ENCODE data around the gene MKRN1.
"Not testable (repeated sequence)": the region's sequence is repeated elsewhere in the genome, so short reads cannot be mapped to it uniquely, and the experiment has no call there.

MKRN1 gene

DNA sequence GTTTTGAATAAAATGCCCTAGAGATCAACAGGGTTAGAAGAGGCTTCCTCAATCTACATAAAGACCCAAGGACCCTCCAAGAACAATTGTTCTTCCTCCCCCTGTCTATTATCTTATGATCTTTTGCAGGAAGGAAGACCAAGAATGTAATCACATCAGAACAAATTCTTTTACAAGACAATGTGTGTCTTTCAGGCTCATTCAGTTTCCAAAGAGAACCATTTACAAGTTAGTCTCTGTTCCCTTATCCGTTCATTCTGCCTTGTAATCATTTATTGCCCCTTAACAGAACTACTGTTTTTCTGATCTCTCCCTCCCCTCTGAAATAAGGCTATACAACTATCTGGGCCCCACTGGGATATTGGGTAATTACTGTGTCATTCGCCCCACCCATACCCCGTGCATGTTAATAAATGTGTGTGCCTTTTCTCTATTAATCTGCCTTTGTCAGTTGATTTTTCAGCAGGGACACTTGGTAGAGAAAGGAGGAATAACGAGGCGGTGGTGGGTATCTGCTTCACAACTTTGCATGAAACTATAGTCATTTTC lies 5.7 kb upstream of the MKRN1 start:
- no peak for DNase-seq

DNA sequence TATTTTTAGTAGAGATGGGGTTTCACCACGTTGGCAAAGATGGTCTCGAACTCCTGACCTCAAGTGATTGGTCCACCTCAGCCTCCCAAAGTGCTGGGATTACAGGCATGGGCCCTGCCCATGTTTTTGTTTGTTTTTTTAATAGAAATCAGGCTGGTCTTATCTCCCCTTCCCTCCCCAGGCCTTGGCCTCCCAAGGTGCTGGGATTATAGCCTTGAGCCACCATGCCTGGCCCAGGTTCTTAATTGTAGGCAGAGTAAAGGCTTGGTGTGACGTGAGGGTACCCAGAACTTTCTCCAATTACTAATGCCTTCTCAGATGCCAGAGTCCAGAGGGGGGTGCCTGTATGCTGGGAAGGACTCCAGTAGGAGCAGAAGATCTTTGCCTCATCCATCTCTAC lies 5.2 kb upstream of the MKRN1 start:
- DNase-seq, result no peak

DNA sequence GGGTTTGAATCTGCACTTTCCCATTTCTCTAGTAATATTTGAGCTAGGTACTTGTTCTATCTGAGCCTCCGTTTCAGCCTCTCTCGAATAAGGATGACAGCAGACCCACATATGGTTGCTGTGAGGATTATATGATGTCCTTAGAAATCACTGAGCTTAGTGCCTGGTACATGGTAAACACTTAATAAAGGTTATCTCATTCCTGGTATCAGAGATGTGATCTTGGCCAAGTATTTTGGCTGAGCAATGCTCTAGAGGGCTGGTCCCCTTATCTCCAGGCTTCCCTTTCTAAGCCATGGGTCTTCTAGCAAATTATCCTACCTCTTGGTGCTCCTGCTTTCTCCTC lies 407 bp upstream of the MKRN1 start:
- DNase-seq, result no peak

DNA sequence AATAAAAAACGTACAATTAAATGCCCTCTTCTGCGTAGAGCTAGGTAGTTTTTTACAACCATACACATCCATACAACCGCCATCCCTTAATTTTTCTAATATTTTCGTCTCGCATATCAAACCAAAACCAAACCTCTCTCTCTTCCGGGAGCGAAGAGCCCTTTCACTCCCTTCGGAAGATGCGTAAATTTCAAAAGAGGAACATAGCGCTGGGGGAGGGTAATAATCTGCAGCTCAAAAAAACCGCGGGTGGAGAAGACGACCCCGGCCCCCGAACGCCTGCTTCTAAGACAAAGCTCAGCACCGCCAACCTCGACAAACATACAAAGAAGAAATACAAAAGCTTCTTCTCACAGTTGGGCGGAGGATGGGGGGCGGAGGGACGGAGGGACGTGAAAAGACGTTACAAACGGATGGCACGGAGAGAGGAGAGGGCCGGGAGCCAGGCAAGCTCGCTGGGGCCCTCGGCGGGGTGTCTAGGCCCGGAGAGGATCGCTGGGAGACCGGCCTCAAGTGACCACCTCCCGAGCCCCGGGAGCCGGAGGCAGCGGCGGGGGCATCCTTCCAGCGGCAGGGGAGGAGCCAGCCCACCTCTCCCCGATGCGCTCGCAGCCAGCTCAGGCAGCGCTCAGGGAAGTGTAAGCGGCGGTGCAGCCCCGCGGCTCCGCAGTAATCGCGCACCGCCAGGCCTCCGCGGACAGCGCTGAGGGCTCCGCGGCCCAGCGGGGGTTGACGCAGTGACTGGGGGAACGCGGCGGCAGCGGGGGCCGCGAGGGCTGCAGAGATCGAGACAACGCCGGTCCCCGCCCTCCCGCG lies 851 bp downstream of the MKRN1 start:
- peak; percentile 40 for DNase-seq

DNA sequence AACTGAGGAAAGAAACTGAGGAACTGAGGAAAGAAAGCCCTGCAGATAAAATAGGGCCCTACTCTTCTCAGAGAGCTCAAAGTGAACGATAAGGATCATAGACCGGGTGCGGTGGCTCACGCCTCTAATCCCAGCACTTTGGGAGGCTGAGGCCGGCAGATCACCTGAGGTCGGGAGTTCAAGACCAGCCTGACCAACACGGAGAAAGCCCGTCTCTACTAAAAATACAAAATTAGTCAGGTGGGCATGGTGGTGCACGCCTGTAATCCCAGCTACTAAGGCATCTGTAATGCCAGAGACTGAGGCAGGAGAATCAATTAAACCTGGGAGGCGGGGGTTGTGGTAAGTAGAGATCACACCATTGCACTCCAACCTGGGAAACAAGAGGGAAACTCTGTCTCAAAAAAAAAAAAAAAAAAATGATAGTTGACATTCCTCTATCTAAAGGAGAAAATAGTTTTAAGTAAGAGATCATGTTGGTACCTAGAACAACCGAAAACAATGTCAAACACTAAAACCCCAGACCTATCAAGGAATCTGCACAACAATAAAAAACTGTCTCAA lies 2.5 kb downstream of the MKRN1 start:
- no peak for DNase-seq

DNA sequence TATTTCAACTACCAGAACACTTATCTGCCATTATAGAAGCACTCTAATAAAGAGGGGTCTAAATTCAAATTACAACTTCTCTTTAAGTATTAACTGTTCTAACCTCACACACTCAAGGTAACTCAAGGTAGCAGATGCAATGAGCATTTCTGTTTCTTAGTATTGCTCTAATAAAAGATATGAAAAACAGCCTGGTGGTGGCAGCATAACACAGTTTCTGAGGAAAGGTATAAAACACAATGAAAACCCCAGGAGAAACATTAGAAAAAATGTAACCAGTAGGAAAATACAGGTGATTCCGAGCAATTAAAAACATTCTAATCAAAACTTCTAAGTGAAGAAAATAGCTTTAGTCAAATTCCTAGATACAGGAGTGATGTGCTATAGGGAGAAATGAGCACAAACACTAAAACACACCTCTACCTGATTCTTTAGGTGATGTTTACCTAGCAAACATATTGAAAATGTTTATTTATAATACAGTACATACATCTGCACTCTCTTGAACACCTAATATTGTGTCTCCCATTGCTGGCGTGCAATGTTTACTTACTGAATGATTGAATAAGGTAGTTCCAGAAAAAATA lies 3.5 kb downstream of the MKRN1 start:
- peak; percentile 71 for DNase-seq

DNA sequence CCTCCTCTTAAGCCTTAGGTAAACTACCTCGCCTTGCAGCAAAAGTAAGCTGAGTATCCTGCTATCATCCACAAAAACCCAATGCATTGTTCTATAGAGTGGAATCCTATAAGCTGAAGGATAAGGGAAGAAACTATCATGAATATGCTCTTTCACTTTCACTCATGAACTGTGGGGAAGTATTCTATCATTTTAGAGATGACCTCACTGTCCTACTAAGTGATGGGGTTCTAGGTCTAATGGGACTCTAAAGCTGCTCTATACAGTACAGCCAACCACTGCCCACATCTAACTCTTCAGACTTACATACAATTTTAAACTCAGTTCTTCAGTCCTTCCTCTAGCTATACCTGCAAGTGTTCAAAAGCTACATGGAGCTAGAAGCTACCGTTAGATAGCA lies 16.2 kb downstream of the MKRN1 start:
- no peak for DNase-seq

DNA sequence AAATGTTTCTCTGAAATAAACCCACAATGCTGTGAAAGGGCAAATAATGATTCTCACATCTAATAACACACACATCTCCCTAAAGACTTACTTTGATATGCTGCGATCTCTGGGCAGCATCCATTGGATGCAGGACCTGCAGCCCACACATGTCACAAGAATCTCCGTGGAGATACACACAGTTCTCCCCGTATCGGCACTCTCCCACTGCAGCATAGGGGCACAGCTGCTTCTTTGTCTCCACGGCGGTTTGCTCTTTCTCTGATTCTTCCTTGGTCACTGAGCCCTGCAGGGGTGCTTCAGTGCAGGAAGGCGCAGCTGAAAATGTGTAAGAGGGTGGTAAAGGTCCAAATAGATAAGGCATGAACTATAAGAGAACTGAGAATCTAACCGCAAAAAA lies 20.4 kb downstream of the MKRN1 start:
- DNase-seq, result no peak

DNA sequence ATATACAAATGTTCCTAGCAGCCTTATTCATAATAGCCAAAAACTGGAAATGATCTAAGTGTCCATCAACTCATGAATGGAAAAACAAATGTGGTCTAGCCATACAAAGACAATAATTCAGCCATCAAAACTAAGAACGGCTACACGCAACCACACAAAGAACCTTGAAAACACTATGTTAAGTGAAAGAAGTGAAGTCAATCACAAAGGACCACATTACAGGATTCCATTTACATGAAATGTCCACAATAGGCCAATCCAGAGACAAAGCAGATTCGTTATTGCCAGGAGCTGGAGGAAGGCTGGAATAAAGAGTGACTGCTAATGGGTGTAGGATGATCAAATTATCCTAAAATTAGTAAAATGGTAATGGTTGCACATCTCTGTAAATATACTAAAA lies 21.1 kb downstream of the MKRN1 start:
- no peak for DNase-seq

DNA sequence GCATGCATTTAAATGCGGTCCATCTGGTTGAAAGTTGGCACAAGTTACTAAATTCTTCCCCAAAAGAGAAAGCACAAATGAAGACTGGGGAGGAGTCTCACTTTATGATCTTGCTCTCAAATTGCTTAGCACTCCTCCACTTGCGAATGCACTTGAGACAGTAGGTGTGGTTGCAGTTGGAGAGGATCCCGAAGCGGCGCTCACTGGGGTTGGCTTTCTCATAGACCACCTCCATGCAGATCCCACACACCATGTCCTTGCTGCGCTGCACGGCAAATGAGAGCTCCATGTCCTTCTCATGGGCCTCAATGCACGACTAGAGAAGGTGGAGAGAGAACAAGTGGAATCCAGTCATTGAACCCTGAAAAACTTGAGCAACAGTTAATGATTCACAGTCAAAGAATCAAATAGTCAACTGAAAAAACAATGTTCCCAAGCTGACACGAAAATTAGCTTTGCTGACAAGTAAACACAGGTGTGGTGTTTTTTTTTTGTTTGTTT lies 22.7 kb downstream of the MKRN1 start:
- no peak for DNase-seq

DNA sequence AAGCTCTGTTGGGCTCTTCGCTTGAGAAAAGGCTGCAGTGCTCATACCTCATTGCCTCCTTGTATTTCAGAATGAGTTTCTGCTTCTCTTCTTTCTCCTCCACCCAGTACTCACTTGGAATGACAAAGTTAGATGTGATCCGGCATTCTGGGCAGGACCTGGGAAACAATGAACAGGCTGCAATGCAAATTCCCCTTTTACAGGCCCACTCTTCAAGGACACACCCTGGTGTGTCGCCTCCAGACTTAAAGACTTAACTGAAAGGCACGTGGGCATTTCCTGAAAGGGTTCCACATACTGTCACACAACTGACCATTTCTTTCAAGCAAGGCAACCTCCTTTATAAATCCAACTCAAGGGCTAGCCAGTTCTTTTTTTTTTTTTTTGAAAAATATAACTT lies 23.6 kb downstream of the MKRN1 start:
- DNase-seq, result no peak

DNA sequence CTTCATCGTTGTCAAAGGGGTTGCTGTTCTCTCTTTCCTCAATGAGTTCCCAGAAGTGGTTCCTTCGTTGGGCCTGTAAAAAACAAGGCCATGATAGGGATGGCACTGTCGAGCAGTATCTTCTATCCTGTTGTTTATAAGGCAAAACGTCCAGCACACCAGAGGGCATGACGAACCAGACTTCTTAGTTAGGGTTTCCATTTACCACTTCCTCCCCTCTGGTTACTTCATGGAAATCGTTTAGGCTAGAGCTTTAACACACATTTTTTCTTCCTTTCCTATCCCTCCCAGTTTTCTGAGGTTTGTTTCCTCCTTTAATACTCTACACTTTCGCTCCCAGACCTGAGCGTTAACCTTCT lies 24.7 kb downstream of the MKRN1 start:
- DNase-seq, result no peak

DNA sequence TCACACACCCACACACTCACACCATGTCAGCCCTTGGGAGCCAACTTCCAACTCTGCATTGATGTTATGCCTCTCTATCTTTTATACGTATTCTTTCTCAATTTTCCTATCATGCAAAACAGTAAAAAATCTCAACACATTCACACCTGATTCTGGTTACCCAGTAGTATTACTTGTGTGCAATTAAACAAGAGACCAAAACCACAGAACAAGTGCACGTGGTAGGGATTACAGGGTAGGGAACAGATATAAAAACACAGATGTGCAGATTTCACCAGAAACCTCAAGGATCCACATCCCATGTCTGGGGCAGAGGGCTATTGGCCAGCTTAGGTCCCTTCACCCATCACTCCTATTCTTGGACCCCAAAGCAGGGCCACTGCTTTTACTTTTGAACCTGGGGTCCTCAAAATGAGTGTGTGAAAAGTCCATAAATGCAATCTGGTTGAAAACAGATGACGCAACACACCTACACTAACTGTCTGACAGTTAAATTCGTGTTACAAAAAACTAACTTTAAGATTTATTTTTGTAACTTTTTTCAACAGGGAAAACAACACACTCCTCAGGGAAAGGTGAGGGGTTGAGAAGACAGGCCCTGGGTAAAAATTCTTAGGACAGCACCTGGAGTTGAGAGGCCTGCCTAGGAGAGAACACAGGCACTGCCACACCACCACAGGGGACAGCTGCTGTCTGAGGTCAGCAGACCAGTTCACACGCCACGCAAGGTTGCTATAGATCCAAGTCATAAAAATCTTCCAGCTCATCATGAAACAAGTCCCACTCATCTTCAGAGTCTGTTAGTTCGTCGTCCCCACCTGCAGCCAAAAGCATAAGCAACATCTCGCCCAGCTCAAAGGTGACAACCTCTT lies 25.3 kb downstream of the MKRN1 start:
- not testable (repeated sequence) for DNase-seq

DNA sequence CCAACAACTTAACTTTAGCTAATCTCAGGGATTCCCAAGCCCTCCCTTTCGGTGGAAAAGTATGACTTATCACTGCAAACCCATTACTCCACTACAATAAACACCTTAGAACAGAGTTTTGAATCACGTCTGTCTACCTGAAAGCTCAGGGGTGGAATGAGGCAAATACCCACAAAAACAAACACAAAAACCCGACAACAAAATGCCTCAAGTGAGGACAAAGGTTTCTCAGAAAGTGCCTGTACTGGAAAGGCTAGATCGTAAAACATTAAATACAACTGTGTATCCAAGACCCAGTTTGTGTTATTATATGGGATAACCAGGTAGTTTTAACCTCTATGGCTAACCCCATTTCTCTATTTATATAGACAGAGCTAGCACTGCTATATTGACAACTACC lies 26.0 kb downstream of the MKRN1 start:
- DNase-seq, result no peak

DNA sequence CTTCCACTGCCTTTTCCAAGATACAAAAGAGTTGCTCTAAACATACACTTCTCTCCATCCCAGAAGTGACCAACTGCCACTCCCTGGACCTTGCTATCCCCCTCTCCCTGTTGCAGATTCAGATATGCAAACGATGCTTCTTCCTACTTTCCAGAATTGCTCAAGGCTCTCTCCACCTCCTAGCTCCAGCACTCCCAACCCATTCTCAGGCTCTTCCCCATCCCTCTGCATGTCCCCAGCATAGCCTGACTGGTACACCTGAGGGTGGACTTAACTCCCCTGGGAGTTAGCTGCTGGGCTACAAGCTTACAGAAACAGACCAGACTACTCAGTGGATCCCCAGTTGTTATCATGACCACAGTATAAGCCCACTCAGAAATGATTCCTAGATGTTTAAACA lies 27.6 kb downstream of the MKRN1 start:
- no peak for DNase-seq

DNA sequence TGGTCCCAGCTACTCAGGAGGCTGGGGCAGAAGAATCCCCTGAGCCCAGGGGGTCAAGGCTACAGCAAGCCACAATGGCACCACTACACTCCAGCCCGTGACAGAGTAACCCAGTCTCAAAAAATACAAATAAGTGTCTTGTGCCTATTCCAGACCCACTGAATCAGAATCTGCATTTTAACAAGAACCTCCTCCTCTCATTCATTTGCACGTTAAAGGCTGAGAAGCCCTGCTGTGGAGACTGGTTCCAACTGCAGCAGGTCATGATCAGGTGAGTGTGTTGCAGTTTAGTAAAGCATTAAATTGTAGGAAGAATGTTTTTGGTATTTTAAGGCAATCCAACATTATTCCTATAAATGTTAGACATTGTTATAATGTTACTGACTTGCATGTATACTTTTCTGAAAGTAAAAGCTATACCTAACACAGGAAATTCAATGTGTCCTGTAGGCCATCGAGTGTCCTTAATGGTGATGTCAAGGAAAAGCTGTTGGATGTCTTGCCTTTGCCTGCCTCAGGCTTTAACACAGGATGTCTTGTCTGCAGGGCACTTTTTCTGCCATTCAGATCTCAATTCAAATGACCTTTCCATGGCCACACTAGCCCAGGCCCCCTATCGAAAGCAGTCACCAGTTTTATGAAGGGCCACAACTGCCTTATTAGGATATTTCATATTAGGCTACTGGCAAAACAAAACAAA lies 30.4 kb downstream of the MKRN1 start:
- no peak for DNase-seq

DNA sequence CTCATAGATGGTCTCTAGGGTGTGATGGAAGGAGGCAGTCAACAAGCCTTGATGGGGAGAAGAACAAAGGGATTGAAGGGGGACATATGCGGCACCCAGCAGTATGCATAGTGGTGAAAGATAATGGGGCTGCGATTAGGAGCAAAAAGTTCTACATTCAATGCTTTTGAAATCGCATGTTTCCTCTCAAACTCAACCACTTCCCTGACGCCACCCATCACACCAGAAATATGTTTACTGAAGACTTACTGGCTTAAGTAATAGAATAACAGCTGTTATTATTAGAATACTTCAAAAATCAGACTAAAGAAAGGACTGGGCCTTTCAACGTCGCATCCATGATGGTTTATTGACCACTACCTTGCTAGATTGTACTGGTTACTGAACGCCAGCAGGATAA lies 31.5 kb downstream of the MKRN1 start:
- DNase-seq, result peak; percentile 10

DNA sequence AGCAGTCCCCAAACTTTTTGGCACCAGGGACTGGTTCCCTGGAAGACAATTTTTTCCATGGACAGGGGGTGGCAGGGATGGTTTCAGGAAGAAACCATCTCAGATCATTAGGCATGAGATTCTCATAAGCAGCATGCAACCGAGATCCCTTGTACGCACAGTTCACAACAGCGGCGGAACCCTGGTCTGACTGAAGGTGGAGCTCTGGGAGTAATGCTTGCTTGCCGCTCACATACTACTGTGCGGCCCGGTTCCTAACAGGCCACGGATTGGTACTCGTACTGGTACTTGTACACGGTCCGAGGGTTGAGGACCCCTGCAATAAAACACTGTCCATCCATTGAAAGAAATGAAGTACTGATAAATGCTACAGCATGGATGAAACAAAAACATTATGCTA lies 32.8 kb downstream of the MKRN1 start:
- no peak for DNase-seq

DNA sequence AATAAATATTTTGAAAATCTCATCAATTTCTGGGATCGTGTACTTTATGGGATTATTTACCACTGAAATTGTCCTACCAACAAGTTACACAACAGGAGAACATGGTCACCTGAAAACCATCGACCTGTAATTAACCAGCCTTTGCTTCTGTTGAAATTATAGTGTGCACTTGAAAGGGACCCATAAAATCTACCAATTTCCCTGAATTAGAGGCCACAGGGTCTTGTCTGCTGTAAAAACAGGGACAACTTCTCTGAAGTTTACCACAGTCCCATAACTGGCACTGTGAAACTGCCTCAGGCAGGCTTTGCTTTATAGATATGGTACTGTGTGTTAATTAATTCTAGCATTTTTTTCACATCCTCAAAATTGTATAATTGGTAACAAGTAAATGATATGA lies 37.8 kb downstream of the MKRN1 start:
- DNase-seq, result no peak

DNA sequence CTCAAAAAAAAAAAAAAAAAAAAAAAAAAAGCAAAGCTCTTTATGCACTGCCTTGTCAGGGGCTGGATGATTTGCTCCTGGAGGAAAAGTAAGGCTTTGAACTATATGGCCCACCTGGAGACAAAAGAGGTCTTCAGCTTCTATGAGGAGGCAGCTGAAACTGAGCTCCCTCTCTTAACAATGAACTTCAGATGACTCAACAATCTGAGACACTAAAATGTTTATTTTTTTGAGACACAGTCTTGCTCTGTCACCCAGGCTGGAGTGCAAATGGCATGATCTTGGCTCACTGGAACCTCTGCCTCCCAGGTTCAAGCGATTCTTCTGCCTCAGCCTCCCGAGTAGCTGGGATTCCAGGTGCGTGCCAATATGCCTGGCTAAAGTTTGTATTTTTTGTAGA lies 38.7 kb downstream of the MKRN1 start:
- no peak for DNase-seq

DNA sequence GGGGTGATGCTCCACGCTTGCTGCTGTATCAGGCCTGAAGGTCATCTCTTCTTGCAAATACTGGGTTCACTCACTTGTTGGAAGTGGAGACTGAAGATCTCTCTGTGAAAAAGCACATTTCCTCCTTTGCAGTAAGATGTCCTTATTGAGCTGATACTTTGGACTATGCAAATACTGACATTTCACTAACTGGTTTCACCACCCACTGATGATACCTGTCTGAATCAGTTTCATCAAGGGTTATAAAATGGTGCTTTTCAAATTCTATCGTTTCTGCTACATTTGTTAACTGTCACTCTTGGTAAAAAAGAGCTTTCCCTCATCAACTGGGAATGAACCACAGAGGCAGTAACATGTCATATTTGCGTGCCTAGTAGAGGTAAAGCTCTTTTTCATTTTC lies 39.9 kb downstream of the MKRN1 start:
- no peak for DNase-seq

DNA sequence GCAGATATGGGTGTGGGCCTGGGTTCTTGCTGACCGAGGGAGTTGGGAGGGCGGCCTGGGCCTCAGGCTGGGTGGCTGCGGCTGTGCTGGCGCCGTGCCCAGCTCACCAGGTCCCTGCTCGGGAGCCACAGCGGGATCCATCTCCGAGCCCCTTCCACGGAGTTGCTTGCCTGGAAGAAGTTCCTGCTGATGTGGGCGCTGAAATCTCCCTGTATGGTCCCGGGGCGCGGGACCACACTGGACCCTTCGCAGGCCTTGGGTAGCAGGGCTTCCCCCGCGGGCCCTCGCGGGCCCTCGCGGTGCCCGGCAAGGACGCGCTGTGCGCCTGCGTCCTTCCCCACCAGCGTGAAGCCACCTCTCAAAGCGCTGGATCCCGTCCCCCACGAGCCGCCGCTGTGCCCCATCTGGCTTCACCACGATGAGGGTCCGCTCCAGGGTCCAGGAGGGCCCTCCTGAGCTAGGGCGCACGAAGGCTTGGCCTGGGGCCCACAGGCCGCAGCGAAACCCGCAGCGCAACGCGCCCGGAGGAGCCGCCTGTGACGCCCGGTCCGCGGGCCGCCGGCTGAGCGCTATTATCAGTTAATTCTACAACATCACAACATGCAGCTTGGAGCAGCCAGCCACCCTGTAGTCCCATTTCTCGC lies 43.9 kb downstream of the MKRN1 start:
- DNase-seq, result no peak
